GM21737 (cell line): Measurements from ENCODE around the gene FABP2.
"Not testable (repeated sequence)": the region's sequence is repeated elsewhere in the genome, so short reads cannot be mapped to it uniquely, and the experiment has no call there.

Source experiments
- ATAC-seq: cut with Tn5 transposase; IDR thresholded peaks from one replicate; pipeline ENCODE4 v1.9.1; 2021; ENCODE audit warnings: mild to moderate bottlenecking, moderate library complexity; ENCODE audit not compliant: unreplicated experiment

FABP2 gene

GRCh38 chr4:119313237-119313636 is 8.7 kb downstream of the FABP2 start:
- no peak for ATAC-seq

- no peak for ATAC-seq
Measured at GRCh38 chr4:119310826-119311225, 11.1 kb downstream of the FABP2 start.

GRCh38 chr4:119307606-119308005 is 14.3 kb downstream of the FABP2 start:
- ATAC-seq: no peak

- ATAC-seq: no peak
Measured at GRCh38 chr4:119304431-119304830, 17.5 kb downstream of the FABP2 start.

- no peak for ATAC-seq
Measured at GRCh38 chr4:119303587-119304305, 18.2 kb downstream of the FABP2 start.

- ATAC-seq: no peak
Measured at GRCh38 chr4:119302073-119302832, 19.7 kb downstream of the FABP2 start.

GRCh38 chr4:119300101-119300978 is 21.6 kb downstream of the FABP2 start:
- ATAC-seq: peak; percentile 98

- peak; percentile 52 for ATAC-seq
Measured at GRCh38 chr4:119299741-119300100, 22.2 kb downstream of the FABP2 start.

GRCh38 chr4:119299260-119299671 is 22.7 kb downstream of the FABP2 start:
- ATAC-seq: no peak

- no peak for ATAC-seq
Measured at GRCh38 chr4:119297795-119298194, 24.1 kb downstream of the FABP2 start.

GRCh38 chr4:119296356-119296755 is 25.6 kb downstream of the FABP2 start:
- no peak for ATAC-seq

- no peak for ATAC-seq
Measured at GRCh38 chr4:119290598-119290997, 31.3 kb downstream of the FABP2 start.

- no peak for ATAC-seq
Measured at GRCh38 chr4:119289313-119289712, 32.6 kb downstream of the FABP2 start.

- no peak for ATAC-seq
Measured at GRCh38 chr4:119286377-119287002, 35.4 kb downstream of the FABP2 start.

GRCh38 chr4:119284876-119285780 is 36.8 kb downstream of the FABP2 start:
- ATAC-seq: no peak

GRCh38 chr4:119281393-119281792 is 40.5 kb downstream of the FABP2 start:
- no peak for ATAC-seq

GRCh38 chr4:119279945-119280344 is 42.0 kb downstream of the FABP2 start:
- not testable (repeated sequence) for ATAC-seq

GRCh38 chr4:119279541-119279940 is 42.4 kb downstream of the FABP2 start:
- not testable (repeated sequence) for ATAC-seq

GRCh38 chr4:119271361-119272085 is 50.4 kb downstream of the FABP2 start:
- no peak for ATAC-seq
